IPS-18c (cell line): Measurements from ENCODE around the gene GABPB2.

Experiments
- H3K4me3 ChIP-seq: 2 replicates; pipeline ENCODE4 v1.7.0; 2013; ENCODE audit warnings: low read depth, mild to moderate bottlenecking, low read length, moderate library complexity; ENCODE audit not compliant: insufficient read depth
- H3K9me3 ChIP-seq: one replicate; pipeline ENCODE4 v1.6.1; 2013; ENCODE audit warnings: mild to moderate bottlenecking, low read length, moderate library complexity; ENCODE audit not compliant: control insufficient read depth, insufficient read depth

GABPB2 gene

GRCh38 chr1:151108331-151108730 lies 37.8 kb downstream of the GABPB2 start:
- Histone ChIP-seq H3K9me3 (no peaks in the 10 kb centered on the region), H3K4me3 (no peak overlapping the region)

DNA sequence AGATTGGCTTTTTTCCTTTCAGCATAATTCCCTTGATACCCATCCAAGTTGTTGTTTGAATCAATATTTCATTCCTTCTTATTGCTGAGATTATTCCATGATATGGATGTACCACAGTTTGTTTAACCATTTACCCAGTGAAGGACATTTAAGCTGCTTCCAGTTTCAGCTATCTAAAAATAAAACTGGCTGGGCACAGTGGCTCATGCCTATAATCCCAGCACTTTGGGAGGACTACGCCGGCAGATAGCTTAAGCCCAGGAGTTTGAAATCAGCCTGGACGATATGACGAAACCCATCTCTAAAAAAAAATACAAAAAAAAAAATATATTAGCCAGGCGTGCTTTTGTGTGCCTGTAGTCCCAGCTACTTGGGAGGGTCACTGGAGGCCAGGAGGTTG lies 43.3 kb downstream of the GABPB2 start:
- Histone ChIP-seq H3K4me3 (no peak overlapping the region), H3K9me3 (no peaks in the 10 kb centered on the region)

- Histone ChIP-seq H3K4me3 (no peak overlapping the region), H3K9me3 (no peaks in the 10 kb centered on the region)
Measured at GRCh38 chr1:151124763-151125403, 54.3 kb downstream of the GABPB2 start.

GRCh38 chr1:151128800-151129199 lies 58.2 kb downstream of the GABPB2 start:
- Histone ChIP-seq H3K4me3 (no peak overlapping the region), H3K9me3 (no peaks in the 10 kb centered on the region)

DNA sequence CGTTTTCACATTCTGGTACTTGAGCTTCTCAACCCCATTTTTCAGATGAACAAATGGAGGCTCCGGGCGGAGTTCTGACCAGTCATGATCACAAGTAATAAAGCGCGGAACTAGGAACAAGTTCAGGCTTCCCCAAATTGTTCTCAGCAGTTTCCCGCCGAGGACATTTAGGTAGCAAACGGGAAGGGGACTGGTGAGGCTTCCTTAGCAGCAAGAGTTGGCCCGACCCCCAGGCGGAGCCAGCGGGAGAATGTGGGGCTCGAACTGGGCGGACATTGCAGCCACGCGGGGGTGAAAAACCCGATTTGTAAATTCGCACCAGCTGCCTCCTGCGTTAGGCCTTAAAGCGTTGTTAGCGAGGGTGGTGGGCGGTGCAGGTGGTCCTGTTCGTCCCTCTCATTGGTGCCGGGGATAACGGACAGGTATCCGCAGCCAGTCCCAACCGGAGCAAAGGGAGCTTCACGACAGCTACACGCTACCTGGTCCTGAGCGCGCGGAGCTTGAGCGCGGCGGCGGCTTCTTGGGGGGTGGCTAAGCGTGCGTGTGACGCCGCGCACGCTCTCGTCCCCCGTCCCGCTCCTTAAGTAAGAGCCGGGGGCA lies 60.5 kb downstream of the GABPB2 start:
- Histone ChIP-seq H3K9me3 (no peaks in the 10 kb centered on the region), H3K4me3 (peak overlapping the region; percentile 55; the same call in 1 of the 2 replicates)

DNA sequence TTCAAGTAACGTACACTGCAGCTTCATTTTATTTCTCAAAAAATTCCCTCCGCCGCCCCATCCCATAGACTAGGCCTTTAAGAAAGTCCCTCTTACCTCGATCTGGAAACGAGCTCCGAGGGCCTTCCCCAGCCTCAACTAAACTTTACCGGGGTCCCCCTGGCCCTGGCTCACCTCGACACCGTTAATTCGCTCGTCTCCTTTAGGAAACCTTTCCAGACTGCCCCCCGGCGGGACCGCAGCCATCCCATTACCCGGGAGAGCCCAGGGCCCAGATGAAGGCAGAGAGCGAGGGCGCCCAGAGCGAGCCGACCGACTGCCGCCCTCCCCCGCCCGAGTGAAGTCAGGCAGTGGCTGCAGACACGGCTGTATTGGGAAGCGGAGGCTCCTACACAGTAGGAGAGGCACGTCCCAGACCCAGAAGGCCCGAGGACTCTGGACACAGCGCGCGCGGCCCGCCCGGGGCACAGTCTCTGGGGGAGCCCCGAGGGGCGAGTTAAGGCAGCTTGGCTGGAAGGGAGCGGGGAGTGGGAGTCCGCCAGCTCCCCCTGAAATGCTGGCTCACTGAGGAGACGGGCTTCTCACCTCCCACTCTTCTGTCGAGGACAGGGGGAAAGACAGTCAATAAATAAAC lies 61.3 kb downstream of the GABPB2 start:
- Histone ChIP-seq H3K9me3 (no peaks in the 10 kb centered on the region), H3K4me3 (peak overlapping the region; percentile 55)

DNA sequence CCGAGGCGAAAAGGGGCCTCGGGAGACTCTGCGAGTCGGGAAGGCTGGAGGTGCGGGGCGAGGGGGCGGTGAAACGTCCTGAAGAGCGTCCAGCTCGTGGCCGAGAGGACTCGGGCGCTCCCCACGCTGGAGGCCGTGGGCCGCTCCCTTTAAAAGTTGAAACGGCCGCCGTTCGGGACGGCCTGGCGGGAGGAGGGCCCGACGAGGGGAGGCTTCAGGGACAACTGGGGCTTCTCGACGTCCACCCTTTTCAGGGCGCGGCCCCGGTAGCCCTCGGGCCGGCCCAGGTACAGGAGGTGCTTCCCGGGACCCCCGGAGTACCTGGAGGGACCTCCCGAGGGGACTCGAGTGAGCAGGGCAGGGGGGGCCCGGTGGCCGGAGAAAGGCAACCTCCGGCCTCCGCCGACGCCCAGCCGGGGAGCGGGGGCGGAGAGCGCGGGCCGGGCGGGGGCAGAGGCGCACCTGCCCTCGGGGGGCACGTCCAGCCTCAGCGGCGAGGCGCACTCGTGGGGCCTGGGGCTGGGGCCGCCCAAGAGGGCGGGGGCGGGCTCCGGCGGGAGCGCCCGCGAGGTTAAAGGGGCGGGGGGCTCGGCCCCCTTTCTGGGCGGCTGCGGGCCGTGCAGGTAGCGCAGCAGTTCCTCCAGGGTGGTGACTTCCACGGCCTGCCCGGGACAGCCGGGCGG lies 61.9 kb downstream of the GABPB2 start:
- Histone ChIP-seq H3K4me3 (peak overlapping the region; percentile 55), H3K9me3 (no peaks in the 10 kb centered on the region)

DNA sequence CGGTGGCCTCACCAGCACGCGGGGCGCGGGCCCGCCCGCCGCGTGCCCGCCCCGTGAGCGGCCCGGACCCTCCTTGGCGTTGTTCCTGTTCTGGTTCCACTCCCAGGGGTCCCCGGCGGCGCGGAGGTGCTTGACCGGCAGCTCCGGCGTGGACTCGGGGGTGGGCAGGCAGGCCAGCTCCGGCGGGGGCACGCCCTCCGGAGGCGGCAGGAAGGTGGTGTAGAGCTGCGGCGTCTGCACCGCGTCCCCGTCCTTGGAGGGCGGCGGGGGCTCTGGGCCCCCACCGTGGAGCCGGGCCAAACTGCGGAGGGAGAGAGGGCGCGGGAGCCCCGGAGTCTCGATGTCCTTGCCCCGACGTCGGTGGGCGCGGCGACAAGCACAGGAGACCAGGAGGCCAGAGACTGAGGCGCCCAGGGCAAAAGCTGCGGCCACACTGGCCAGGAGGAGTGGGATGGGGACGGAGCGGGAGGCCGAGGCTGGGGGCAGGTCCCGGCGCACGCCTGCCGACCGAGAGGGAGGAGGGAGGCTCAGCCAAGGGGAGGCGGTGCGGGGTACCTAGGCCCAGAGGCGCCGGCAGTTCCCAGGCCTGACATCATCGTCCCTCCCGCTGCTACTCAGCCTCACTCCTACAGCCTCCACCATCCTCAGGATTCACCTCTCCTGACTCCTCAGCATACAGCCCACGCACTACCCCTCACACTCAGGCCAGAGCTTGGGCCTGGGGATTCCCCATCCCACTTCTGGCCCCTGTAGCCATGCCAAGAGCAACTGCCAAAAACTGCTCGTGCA lies 62.7 kb downstream of the GABPB2 start:
- Histone ChIP-seq H3K9me3 (no peaks in the 10 kb centered on the region), H3K4me3 (peak overlapping the region; percentile 44; the same call in 1 of the 2 replicates)

- Histone ChIP-seq H3K4me3 (no peak overlapping the region), H3K9me3 (no peaks in the 10 kb centered on the region)
Measured at GRCh38 chr1:151134396-151134795, 63.8 kb downstream of the GABPB2 start.

DNA sequence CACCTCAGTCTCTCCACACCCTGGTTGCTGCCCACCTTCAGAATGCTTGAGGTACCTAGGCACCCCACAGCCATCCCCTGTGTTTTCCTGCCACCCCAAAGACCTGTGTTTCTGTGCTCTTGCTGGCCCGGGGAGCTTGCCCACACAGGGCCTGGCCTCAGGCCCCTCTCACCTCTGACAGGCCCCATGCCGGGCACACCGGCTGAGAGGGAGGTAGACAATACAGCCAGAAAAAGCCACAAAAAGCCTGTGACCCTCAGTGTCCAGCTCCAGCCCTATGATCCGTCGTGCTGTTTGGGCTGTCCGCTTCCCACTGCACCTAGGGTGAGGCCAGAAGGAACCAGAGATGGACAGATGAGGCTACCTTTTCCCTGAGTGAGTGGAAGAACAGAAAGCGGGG lies 64.4 kb downstream of the GABPB2 start:
- Histone ChIP-seq H3K4me3 (no peak overlapping the region), H3K9me3 (no peaks in the 10 kb centered on the region)

- H3K9me3 ChIP-seq = no peaks in the 10 kb centered on the region
- H3K4me3 ChIP-seq = no peak overlapping the region
Measured at GRCh38 chr1:151135433-151136385, 65.1 kb downstream of the GABPB2 start.

GRCh38 chr1:151137789-151138188 lies 67.2 kb downstream of the GABPB2 start:
- H3K9me3 ChIP-seq = no peaks in the 10 kb centered on the region
- H3K4me3 ChIP-seq = no peak overlapping the region

- Histone ChIP-seq H3K9me3 (no peaks in the 10 kb centered on the region), H3K4me3 (no peak overlapping the region)
Measured at GRCh38 chr1:151142411-151143056, 72.0 kb downstream of the GABPB2 start.

DNA sequence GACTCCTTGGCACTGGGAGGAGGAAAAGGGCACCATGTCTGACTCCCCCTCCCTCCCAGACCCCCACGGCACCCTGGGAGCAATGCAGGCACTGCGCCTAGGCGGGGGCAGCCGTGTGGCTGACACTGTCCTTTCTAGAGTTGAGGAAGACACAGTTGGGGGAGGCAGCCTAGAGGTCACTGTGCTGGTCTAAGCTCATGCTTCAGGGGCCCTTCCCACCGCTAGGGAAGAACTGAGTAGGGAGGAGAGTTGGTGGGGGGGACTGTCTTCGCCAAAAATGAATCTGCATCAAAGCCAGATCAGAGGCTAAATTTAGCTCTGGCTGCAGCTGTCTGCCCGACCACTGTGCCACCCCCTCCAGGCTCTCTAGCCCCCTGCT lies 72.5 kb downstream of the GABPB2 start:
- Histone ChIP-seq H3K9me3 (no peaks in the 10 kb centered on the region), H3K4me3 (no peak overlapping the region)

DNA sequence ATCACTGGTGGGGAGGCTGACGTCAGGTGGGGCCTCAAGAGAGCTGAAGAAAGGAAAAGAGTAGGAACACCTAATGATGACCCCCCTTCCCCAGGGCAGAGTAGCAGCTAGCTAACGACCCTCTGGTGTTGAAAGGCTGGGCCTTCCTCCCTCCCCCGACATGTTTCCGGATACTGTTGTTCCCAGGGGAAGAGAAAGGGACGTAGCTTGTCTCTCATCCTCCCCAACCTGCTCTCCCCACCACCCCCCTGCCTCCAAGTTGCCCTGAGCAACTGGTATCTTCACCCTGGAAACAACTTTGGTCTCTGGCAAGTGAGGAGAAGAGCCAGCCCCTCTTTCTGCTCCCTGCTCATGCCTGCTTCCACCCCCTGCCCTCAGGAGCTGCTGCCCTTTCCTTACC lies 73.4 kb downstream of the GABPB2 start:
- Histone ChIP-seq H3K4me3 (peak overlapping the region; percentile 15; the same call in 1 of the 2 replicates), H3K9me3 (no peaks in the 10 kb centered on the region)
